K562 (cell line): ENCODE results near the gene BTBD2. TPM values are rescaled to one million over a fixed set of nuclear protein-coding genes. Genes with fewer than 3 reads are reported as not detected.
A peak's percentile ranks its signal among the peaks of the same experiment; 100 is the strongest.

ENCODE experiments used
- ATAC-seq: fragments of 200-7000 bp; cut with Tn5 transposase; 3 replicates; pipeline ENCODE4 v1.9.1; 2020; ENCODE audit warnings: moderate library complexity
- BruUV-seq: library from RNA; stranded (reverse); fragments of 400-500 nt; replicated peaks from 2 replicates; lab custom pipeline; 2021; lab: Mats Ljungman, UMichigan
- CTCF ChIA-PET: fragments of 300-600 bp; formaldehyde crosslinking; extraction: SDS; loops from one replicate; lab custom pipeline; 2021; ENCODE audit warnings: low intra/inter-chr PET ratio; lab: Yijun Ruan, JAX
- POLR2A ChIA-PET: fragments of 300-600, 350-650 bp; sonication (Branson Sonifier 250); formaldehyde crosslinking; extraction: SDS; loops from one replicate; lab custom pipeline; 2021; ENCODE audit warnings: antibody characterized with exemption, inconsistent platforms; lab: Yijun Ruan, JAX
- DNase-seq, 4 experiments: peaks; one replicate each; pipeline versions ENCODE4 v3.0.0 to v3.0.0-alpha.2; 2011 to 2018; ENCODE audit warnings: low spot score in 3 of 4, mixed read lengths in 3 of 4; ENCODE audit errors: extremely low read depth in 1 of 4
- FAIRE-seq: peaks from 2 replicates; lab custom pipeline; 2011; peaks lifted over from hg19 to GRCh38; lab: Jason Lieb, UNC
- H2AFZ ChIP-seq: 2 replicates; pipeline ENCODE4 v1.6.0; 2011; ENCODE audit warnings: low read depth, low read length, control low read depth, inconsistent platforms
- H3K27ac ChIP-seq: fragments of 200-600 bp; 3 replicates; pipeline ENCODE4 v1.8.0; 2011; ENCODE audit warnings: low read depth, mild to moderate bottlenecking, control low read depth, inconsistent platforms, low read length, moderate library complexity, mixed read lengths; ENCODE audit errors: extremely low read depth
- H3K27me3 ChIP-seq, 2 experiments: fragments of 300-600 bp in 1 of 2; 2 replicates in 1 of 2; 3 replicates in 1 of 2; pipeline versions ENCODE4 v1.6.0 to v1.8.0; 2011; ENCODE audit warnings: inconsistent platforms in 2 of 2, low read length in 2 of 2, mild to moderate bottlenecking in 1 of 2, mixed read lengths in 1 of 2, moderate library complexity in 1 of 2; ENCODE audit not compliant: control insufficient read depth in 2 of 2, insufficient read depth in 2 of 2
- H3K36me3 ChIP-seq: fragments of 300-600 bp; 3 replicates; pipeline ENCODE4 v1.8.0; 2011; ENCODE audit warnings: mild to moderate bottlenecking, low read length, inconsistent platforms; ENCODE audit not compliant: control insufficient read depth, insufficient read depth
- H3K4me1 ChIP-seq, 2 experiments: fragments of 200-600 bp in 1 of 2; replicated peaks in 1 of 2; 2 replicates in 1 of 2; 3 replicates in 1 of 2; pipeline versions ENCODE4 v1.5.1 to v1.8.0; 2011; ENCODE audit warnings: inconsistent platforms in 2 of 2, low read length in 2 of 2, mild to moderate bottlenecking in 1 of 2, mixed read lengths in 1 of 2, moderate library complexity in 1 of 2; ENCODE audit not compliant: control insufficient read depth in 2 of 2, insufficient read depth in 2 of 2
- H3K4me2 ChIP-seq: 2 replicates; pipeline ENCODE4 v1.6.1; 2011; ENCODE audit warnings: low read length, control low read depth, inconsistent platforms, mixed read lengths; ENCODE audit not compliant: insufficient read depth
- H3K4me3 ChIP-seq: fragments of 200-600 bp; sonication (generic), shearing (Covaris generic); 2 replicates; pipeline ENCODE4 v1.5.1; 2016; ENCODE audit warnings: control low read depth, inconsistent platforms
- H3K79me2 ChIP-seq: fragments of 200-600 bp; 3 replicates; pipeline ENCODE4 v1.8.0; 2011; ENCODE audit warnings: low read length, inconsistent platforms; ENCODE audit not compliant: control insufficient read depth, insufficient read depth
- H3K9ac ChIP-seq, 2 experiments: 2 replicates each; pipeline versions ENCODE4 v1.6.0 to v1.6.1; 2011; ENCODE audit warnings: low read depth in 2 of 2, low read length in 2 of 2, control low read depth in 1 of 2, inconsistent platforms in 1 of 2, mild to moderate bottlenecking in 1 of 2, mixed read lengths in 1 of 2; ENCODE audit not compliant: insufficient read depth in 1 of 2
- H3K9me1 ChIP-seq: one replicate; pipeline ENCODE4 v1.6.0; 2011; ENCODE audit warnings: inconsistent platforms, mild to moderate bottlenecking, low read length, moderate library complexity; ENCODE audit not compliant: control insufficient read depth, insufficient read depth
- H3K9me3 ChIP-seq: replicated peaks from 2 replicates; pipeline ENCODE4 v1.5.1; 2011; ENCODE audit warnings: low read depth, low read length, inconsistent platforms; ENCODE audit not compliant: control insufficient read depth, insufficient read depth
- H4K20me1 ChIP-seq: replicated peaks from 2 replicates; pipeline ENCODE4 v1.6.1; 2011; ENCODE audit warnings: low read length, inconsistent platforms, mixed read lengths; ENCODE audit not compliant: control insufficient read depth, insufficient read depth
- IRF9 ChIP-seq: fragments of 450-650 bp; IDR thresholded peaks from 2 replicates; pipeline ENCODE4 v1.6.1; 2016; ENCODE audit warnings: missing biosample characterization, missing genetic modification characterization
- JUND ChIP-seq, 2 experiments: IDR thresholded peaks; 2 replicates in 1 of 2; 3 replicates in 1 of 2; pipeline ENCODE4 v1.6.1; 2011; ENCODE audit warnings: borderline replicate concordance in 2 of 2, low read depth in 2 of 2, low read length in 2 of 2, improper control_type of control experiment in 1 of 2, missing biosample characterization in 1 of 2, missing genetic modification characterization in 1 of 2, missing genetic modification reagents in 1 of 2
- SIX5 ChIP-seq, 2 experiments: IDR thresholded peaks; 2 replicates each; pipeline ENCODE4 v1.6.1; 2011; ENCODE audit warnings: low read length in 2 of 2, borderline replicate concordance in 1 of 2, low read depth in 1 of 2, mild to moderate bottlenecking in 1 of 2, moderate library complexity in 1 of 2; ENCODE audit not compliant: insufficient read depth in 1 of 2
- ZNF121 ChIP-seq: sonication (generic); formaldehyde crosslinking; conservative IDR thresholded peaks from 2 replicates; pipeline ENCODE4 v1.8.0; 2022; ENCODE audit warnings: missing genetic modification reagents
- WGBS: fragments of 100-300 bp; shearing (Covaris generic); methylation state at CpG from one replicate; pipeline ENCODE4 v1.1.6; 2016; ENCODE audit warnings: low coverage, mixed read lengths; ENCODE audit not compliant: insufficient coverage; ENCODE audit errors: missing lambda C conversion rate; 5-methylcytosine and 5-hydroxymethylcytosine counted together
- in situ Hi-C: fragments of 300-500 bp; cut with MboI; formaldehyde crosslinking; loops from 4 replicates; pipeline ENCODE4 v1.15.0; 2018; ENCODE audit warnings: inconsistent platforms, mixed read lengths
- intact Hi-C: fragments of 100-400 bp; cut with micrococcal nuclease; formaldehyde crosslinking; loops from 2 replicates; pipeline ENCODE4 v1.14.2; 2022
- polyA plus RNA-seq, 8 experiments: library from polyadenylated mRNA; depleted of rRNA in 4 of 8; stranded (reverse) in 5 of 8; unstranded in 3 of 8; fragments of >200 nt; fragmentation: Nextera tagmentation in 2 of 8; fragmentation: Illumina TruSeq in 1 of 8; extraction: Ambion mirVana in 2 of 8; extraction: Trizol in 1 of 8; gene quantifications; 2 replicates each; pipeline versions ENCODE4 v1.2.1 to v1.2.3, GENCODE V29; 2011 to 2014; ENCODE audit warnings: inconsistent platforms in 1 of 8, missing spikeins in 1 of 8
- total RNA-seq, 7 experiments: library from RNA; depleted of rRNA in 6 of 7; stranded (reverse); fragments of >200 nt in 6 of 7; fragmentation: Illumina TruSeq in 2 of 7; extraction: Trizol in 2 of 7; gene quantifications; 2 replicates each; pipeline versions ENCODE4 v1.2.1 to v1.2.3, GENCODE V29; 2011 to 2021; ENCODE audit warnings: low replicate concordance in 1 of 7

Gene BTBD2
- total and polyA plus RNA-seq, 9 of the 15 experiments (the other 6 are each of a cell fraction or from before 2014, with no cell fraction given), result 0.10 to 15.6 (median 6.9) TPM

DNA sequence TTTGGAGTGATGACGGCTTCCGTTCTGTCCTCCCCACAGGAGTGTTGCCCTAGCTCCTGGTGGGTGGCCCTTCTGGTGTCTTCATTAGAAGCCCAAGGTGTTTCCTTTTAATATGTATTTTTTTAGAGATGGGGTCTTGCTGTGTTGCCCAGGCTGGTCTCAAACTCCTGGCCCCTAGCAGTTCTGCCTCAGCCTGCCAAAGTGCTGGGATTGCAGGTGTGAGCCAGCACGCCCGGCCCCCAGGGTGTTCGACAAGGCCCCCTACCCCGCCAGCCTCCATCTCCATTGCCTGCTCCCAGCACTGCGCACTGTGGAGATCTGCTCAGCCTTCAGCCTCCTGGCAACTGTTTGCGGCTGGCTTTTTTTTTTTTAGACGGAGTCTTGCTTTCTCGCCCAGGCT lies 31.2 kb downstream of the BTBD2 start:
- no TSS peak for BruUV-seq
- intact Hi-C loops, result no loop called here
- POLR2A ChIA-PET, result interaction anchor here (0.5 to 1.5 kb wide), 2 partner anchors 12 to 13 kb away, joined by 3 to 4 read pairs; no protein-coding TSS in a partner anchor
- DNase-seq (no peak), ATAC-seq (no peak), FAIRE-seq (no peak)
- Histone ChIP-seq H3K79me2 (no peaks in the 10 kb centered on the region), H3K9ac (no peak overlapping the region), H3K27ac (no peak overlapping the region), H3K4me3 (no peak overlapping the region), H4K20me1 (no peaks in the 10 kb centered on the region), H3K27me3 (no peaks in the 10 kb centered on the region), H3K4me1 (peaks cover 0 to 40% of the 10 kb centered on the region in 2 experiments; a peak in 2 of 5 replicates), H3K36me3 (peaks cover 67% of the 10 kb centered on the region; the same call in 1 of the 3 replicates), H3K9me3 (no peaks in the 10 kb centered on the region), H2AFZ (no peak overlapping the region), H3K4me2 (no peak overlapping the region), H3K9me1 (no peaks in the 10 kb centered on the region)
- in situ Hi-C loops, result no loop called here
- CTCF ChIA-PET, result no interaction called here
- WGBS, result 91% methylated on average over 4 of the region's 10 CpGs
- TF ChIP-seq JUND (IDR thresholded peaks at IDR 0.05; ENCODE audit: borderline replicate concordance, low read depth, low read length) (no peak), JUND (tag; IDR thresholded peaks at IDR 0.05; ENCODE audit: borderline replicate concordance, low read depth, low read length) (no peak), IRF9 (tag) (no peak), SIX5 (IDR thresholded peaks at IDR 0.05; ENCODE audit: borderline replicate concordance in 1 of 2, insufficient read depth in 1 of 2, low read depth in 1 of 2, low read length in 2 of 2) (no peak), ZNF121 (peak; percentile 80)
